ENCODE measurements around the gene RAET1G. TPM values are rescaled to one million over a fixed set of nuclear protein-coding genes. Genes with fewer than 3 reads are reported as not detected.

Gene RAET1G
- total and polyA plus RNA-seq, 2 donors (not counting 3 experiments of a cell fraction or from before 2014, with no cell fraction given) = 1.6 to 2.1 TPM

DNA sequence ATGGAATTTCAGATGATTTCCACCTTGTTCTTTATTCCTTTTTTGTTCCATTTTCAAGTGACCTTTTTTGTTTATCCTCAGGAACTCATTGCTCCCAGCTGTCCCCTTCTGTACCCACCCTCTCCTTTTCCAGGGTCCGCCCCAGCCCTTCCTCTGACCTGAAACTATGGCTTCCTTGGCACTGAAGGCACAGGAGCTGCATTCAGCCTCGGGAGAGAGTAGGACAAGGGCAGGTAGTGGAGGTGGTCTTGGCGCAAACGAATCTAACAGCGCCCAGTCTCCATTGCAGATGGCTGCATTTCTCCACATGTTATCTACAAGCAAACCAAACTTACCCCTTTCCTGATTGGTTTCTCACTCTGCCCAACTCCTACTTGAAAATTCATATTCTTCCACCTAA, 10.1 kb upstream of the RAET1G start:
- Histone ChIP-seq H2AFZ (ENCODE audit: low read depth, low read length) (no peak overlapping the region), H4K20me1 (replicated peaks; ENCODE audit: control insufficient read depth, extremely low read depth, insufficient read depth, low read length) (no peaks in the 10 kb centered on the region), H3K27me3 (ENCODE audit: control insufficient read depth in 2 of 2, insufficient read depth in 2 of 2, low read length in 2 of 2) (peaks cover 58 to 68% of the 10 kb centered on the region in 2 experiments), H3K27ac (ENCODE audit: insufficient read depth, low read depth, low read length) (no peak overlapping the region), H3K9me1 (replicated peaks; ENCODE audit: control insufficient read depth, extremely low read depth, insufficient read depth, low read length) (no peaks in the 10 kb centered on the region), H3K36me3 (ENCODE audit: control insufficient read depth in 2 of 2, extremely low read depth in 1 of 2, insufficient read depth in 2 of 2, low read length in 2 of 2) (no peaks in the 10 kb centered on the region), H3K4me1 (ENCODE audit: control insufficient read depth, extremely low read depth, insufficient read depth, low read length) (no peaks in the 10 kb centered on the region), H3K4me2 (ENCODE audit: insufficient read depth, low read length) (no peak overlapping the region), H3K79me2 (ENCODE audit: control insufficient read depth, insufficient read depth, low read length) (no peaks in the 10 kb centered on the region), H3K9me3 (replicated peaks; ENCODE audit: control insufficient read depth, insufficient read depth, low read length) (no peaks in the 10 kb centered on the region), H3K9ac (replicated peaks; ENCODE audit: extremely low read depth, insufficient read depth, low read length) (no peak overlapping the region), H3K4me3 (replicated peaks in 1 of 3; ENCODE audit: insufficient read depth in 1 of 3, low read depth in 1 of 3, low read length in 3 of 3) (no peak overlapping the region)
- dilution Hi-C loops (cut with MboI; ENCODE audit: extremely low pct_ligation_motif_present, low sequenced_read_pairs) = no loop called here
- FAIRE-seq (no peak), DNase-seq (ENCODE audit: low read depth, low spot score) (no peak)
- TF ChIP-seq GATA2 (IDR thresholded peaks at IDR 0.05; ENCODE audit: insufficient read depth, insufficient read length, low read depth, low read length) (no peak), JUN (IDR thresholded peaks at IDR 0.05; ENCODE audit: borderline replicate concordance, insufficient read depth, insufficient read length, low read depth) (no peak), FOS (IDR thresholded peaks at IDR 0.05; ENCODE audit: borderline replicate concordance, insufficient read depth, low read length) (no peak), POLR2AphosphoS5 (IDR thresholded peaks at IDR 0.05; ENCODE audit: insufficient read depth, low read depth, low read length) (no peak), EZH2 (IDR thresholded peaks at IDR 0.05; ENCODE audit: borderline replicate concordance, low read depth, low read length, severe bottlenecking) (no peak), MYC (IDR thresholded peaks at IDR 0.05; ENCODE audit: low read depth, low read length) (no peak), POLR2A (IDR thresholded peaks at IDR 0.05; ENCODE audit: low read depth, low read length) (no peak)
- TF ChIP-seq, protein P1, sequence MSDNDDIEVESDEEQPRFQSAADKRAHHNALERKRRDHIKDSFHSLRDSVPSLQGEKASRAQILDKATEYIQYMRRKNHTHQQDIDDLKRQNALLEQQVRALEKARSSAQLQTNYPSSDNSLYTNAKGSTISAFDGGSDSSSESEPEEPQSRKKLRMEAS (IDR thresholded peaks at IDR 0.05; ENCODE audit: insufficient read depth, insufficient read length) = no peak
- TF ChIP-seq, protein P2, sequence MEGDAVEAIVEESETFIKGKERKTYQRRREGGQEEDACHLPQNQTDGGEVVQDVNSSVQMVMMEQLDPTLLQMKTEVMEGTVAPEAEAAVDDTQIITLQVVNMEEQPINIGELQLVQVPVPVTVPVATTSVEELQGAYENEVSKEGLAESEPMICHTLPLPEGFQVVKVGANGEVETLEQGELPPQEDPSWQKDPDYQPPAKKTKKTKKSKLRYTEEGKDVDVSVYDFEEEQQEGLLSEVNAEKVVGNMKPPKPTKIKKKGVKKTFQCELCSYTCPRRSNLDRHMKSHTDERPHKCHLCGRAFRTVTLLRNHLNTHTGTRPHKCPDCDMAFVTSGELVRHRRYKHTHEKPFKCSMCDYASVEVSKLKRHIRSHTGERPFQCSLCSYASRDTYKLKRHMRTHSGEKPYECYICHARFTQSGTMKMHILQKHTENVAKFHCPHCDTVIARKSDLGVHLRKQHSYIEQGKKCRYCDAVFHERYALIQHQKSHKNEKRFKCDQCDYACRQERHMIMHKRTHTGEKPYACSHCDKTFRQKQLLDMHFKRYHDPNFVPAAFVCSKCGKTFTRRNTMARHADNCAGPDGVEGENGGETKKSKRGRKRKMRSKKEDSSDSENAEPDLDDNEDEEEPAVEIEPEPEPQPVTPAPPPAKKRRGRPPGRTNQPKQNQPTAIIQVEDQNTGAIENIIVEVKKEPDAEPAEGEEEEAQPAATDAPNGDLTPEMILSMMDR (IDR thresholded peaks at IDR 0.05; ENCODE audit: extremely low read depth in 1 of 2, insufficient read depth in 1 of 2, low read depth in 1 of 2, low read length in 2 of 2) = no peak
- intact Hi-C loops (cut with micrococcal nuclease) = no loop called here
- CTCF ChIA-PET = interaction anchor here (2.6 kb wide), 1 partner anchor 84 kb away, joined by 14 read pairs; no protein-coding TSS in a partner anchor
- no TSS peak for BruUV-seq (replicated peaks)
- POLR2A ChIA-PET = no interaction called here

All from endothelial cell of umbilical vein (primary cell).